Adrenal gland (tissue), 12 donors: ENCODE data around the gene FAM221A. TPM values are rescaled to one million over a fixed set of nuclear protein-coding genes. Genes with fewer than 3 reads are reported as not detected.

Experiments
- DNase-seq, 7 donors: peaks; one replicate each; pipeline ENCODE4 v3.0.0-alpha.2; 2019 to 2020
- H3K27ac ChIP-seq, 5 donors: fragments of 200-600 bp; sonication (generic) in 4 of 5; 1 replicate in 3 of 5; 2 replicates in 2 of 5; pipeline versions ENCODE4 v1.5.1 to v1.8.0; 2016 to 2020; ENCODE audit warnings: mild to moderate bottlenecking in 1 of 5
- H3K27me3 ChIP-seq: fragments of 200-600 bp; 2 replicates; pipeline ENCODE4 v1.8.0; 2021
- H3K36me3 ChIP-seq, 2 donors: fragments of 200-600 bp; replicated peaks in 1 of 2; 1 replicate in 1 of 2; 2 replicates in 1 of 2; pipeline versions ENCODE4 v1.5.1 to v1.8.0; 2018 to 2022
- H3K4me1 ChIP-seq, 2 donors: fragments of 200-600 bp; replicated peaks in 1 of 2; 1 replicate in 1 of 2; 2 replicates in 1 of 2; pipeline versions ENCODE4 v1.5.1 to v1.8.0; 2018 to 2021
- H3K4me3 ChIP-seq, 4 donors: fragments of 200-600 bp; sonication (generic) in 3 of 4; one replicate each; pipeline ENCODE4 v1.5.1; 2016 to 2018
- H3K9me3 ChIP-seq, 3 donors: fragments of 200-600 bp; sonication (generic) in 1 of 3; replicated peaks in 1 of 3; 1 replicate in 2 of 3; 2 replicates in 1 of 3; pipeline versions ENCODE4 v1.5.1 to v1.8.0; 2016 to 2021
- CTCF ChIP-seq, 6 experiments: fragments of 450-650 bp in 4 of 6; fragments of 200-600 bp in 2 of 6; sonication (generic) in 1 of 6; IDR thresholded peaks; 1 replicate in 5 of 6; 2 replicates in 1 of 6; pipeline versions ENCODE4 v1.5.1 to v1.8.0; 2016 to 2021; ENCODE audit warnings: antibody characterized with exemption in 6 of 6, mild to moderate bottlenecking in 2 of 6, moderate library complexity in 1 of 6
- POLR2A ChIP-seq, 2 donors: fragments of 450-650 bp; IDR thresholded peaks; one replicate each; pipeline ENCODE4 v1.6.1; 2017; ENCODE audit warnings: antibody characterized with exemption in 2 of 2, mild to moderate bottlenecking in 2 of 2, moderate library complexity in 1 of 2
- WGBS, 4 donors: extraction: QIAGEN DNeasy Blood & Tissue Kit in 2 of 4; methylation state at CpG; one replicate each; pipeline versions ENCODE4 v1.1.5 to v1.1.7; 2013 to 2017; 5-methylcytosine and 5-hydroxymethylcytosine counted together
- intact Hi-C, 2 donors: fragments of 100-400 bp; cut with DNase I; formaldehyde crosslinking; loops; one replicate each; pipeline versions ENCODE4 v1.14.1 to v1.15.0; 2022 to 2023
- polyA plus RNA-seq, 3 donors: library from polyadenylated mRNA; stranded (reverse); fragments of 200-250 nt in 2 of 3; fragments of 350-450 nt in 1 of 3; fragmentation: Illumina TruSeq in 1 of 3; extraction: RNeasy Lipid Tissue Mini Kit (QIAGEN cat#74804) in 1 of 3; gene quantifications; one replicate each; pipeline ENCODE4 v1.2.3, GENCODE V29; 2013 to 2014
- total RNA-seq, 9 donors: library from RNA; depleted of rRNA in 4 of 9; stranded (reverse); fragments of >200 nt in 4 of 9; fragments of 120-200 nt in 1 of 9; fragmentation: NEBNext Ultra II Directional in 1 of 9; extraction: Animal tissue kit (Norgen Biotek cat#: 25700) in 1 of 9; gene quantifications; one replicate each; pipeline versions ENCODE4 v1.1.0 to v1.2.4, GENCODE V29; 2013 to 2023
- donor health status: healthy with polysubstance abuse.
- donor health status: Bipolar disorder and iron deficiency.
- donor health status: DM: yes; HTN: yes; CAD: no.
- donor health status: DM: no; HTN: no; CAD: no.
- donor health status: DM: no; HTN: no; CAD: no.
- donor health status: DM: yes; HTN: yes; CAD: no.

FAM221A gene
- total and polyA plus RNA-seq, 12 donors: 1.3 to 5.6 (median 4.4) TPM

GRCh38 chr7:23712368-23713284, 32.6 kb downstream of the FAM221A start:
- TF ChIP-seq POLR2A (IDR thresholded peaks at IDR 0.05) (no peak), CTCF (IDR thresholded peaks at IDR 0.05) (peak; percentile 31 to 81 (median 68))
- Histone ChIP-seq H3K27me3 (no peaks in the 10 kb centered on the region), H3K4me3 (no peak overlapping the region), H3K27ac (no peak overlapping the region), H3K4me1 (no peaks in the 10 kb centered on the region), H3K9me3 (no peaks in the 10 kb centered on the region), H3K36me3 (no peaks in the 10 kb centered on the region)
- intact Hi-C loops: loop anchor here (2.0 to 5.0 kb wide), 2 partner anchors 140 to 142 kb away; no protein-coding TSS in a partner anchor
- 27 to 40% (median 33%) methylated on average over 8 of the region's 8 CpGs for WGBS, 4 donors
- DNase-seq: no peak

- WGBS, 4 donors: 66 to 80% (median 71%) methylated on average over 6 of the region's 6 CpGs
- intact Hi-C loops: loop anchor here (2.0 to 5.0 kb wide), 2 partner anchors 141 to 143 kb away; no protein-coding TSS in a partner anchor
- Histone ChIP-seq H3K9me3 (no peaks in the 10 kb centered on the region), H3K27me3 (no peaks in the 10 kb centered on the region), H3K27ac (no peak overlapping the region), H3K4me1 (no peaks in the 10 kb centered on the region), H3K36me3 (no peaks in the 10 kb centered on the region), H3K4me3 (no peak overlapping the region)
- TF ChIP-seq CTCF (IDR thresholded peaks at IDR 0.05) (no peak), POLR2A (IDR thresholded peaks at IDR 0.05) (no peak)
- DNase-seq: no peak
Observed at GRCh38 chr7:23713285-23714149, 33.5 kb downstream of the FAM221A start.

- 44 to 58% (median 48%) methylated on average over 2 of the region's 2 CpGs for WGBS, 4 donors
- H3K27me3 ChIP-seq: no peaks in the 10 kb centered on the region
- DNase-seq: no peak
- H3K4me3 ChIP-seq: no peak overlapping the region
- intact Hi-C loops: loop anchor here in 1 of 2 donors (5.0 kb wide), 1 partner anchor 142 kb away; no protein-coding TSS in a partner anchor
- no peaks in the 10 kb centered on the region for H3K4me1 ChIP-seq
- no peak for TF ChIP-seq POLR2A (IDR thresholded peaks at IDR 0.05)
- no peak for TF ChIP-seq CTCF (IDR thresholded peaks at IDR 0.05)
- H3K27ac ChIP-seq: no peak overlapping the region
- no peaks in the 10 kb centered on the region for H3K9me3 ChIP-seq
- no peaks in the 10 kb centered on the region for H3K36me3 ChIP-seq
Observed at GRCh38 chr7:23714150-23714464, 34.1 kb downstream of the FAM221A start.

GRCh38 chr7:23714579-23714978, 34.6 kb downstream of the FAM221A start:
- H3K27me3 ChIP-seq: no peaks in the 10 kb centered on the region
- 76 to 89% (median 81%) methylated on average over 1 of the region's 1 CpG for WGBS, 4 donors
- H3K27ac ChIP-seq: no peak overlapping the region
- no peaks in the 10 kb centered on the region for H3K4me1 ChIP-seq
- H3K9me3 ChIP-seq: no peaks in the 10 kb centered on the region
- no peak for DNase-seq
- no peaks in the 10 kb centered on the region for H3K36me3 ChIP-seq
- no peak overlapping the region for H3K4me3 ChIP-seq
- TF ChIP-seq POLR2A (IDR thresholded peaks at IDR 0.05) (no peak), CTCF (IDR thresholded peaks at IDR 0.05) (no peak)
- intact Hi-C loops: loop anchor here in 1 of 2 donors (5.0 kb wide), 1 partner anchor 142 kb away; no protein-coding TSS in a partner anchor
